ENCODE measurements around the gene ARID5B.

ARID5B gene

GRCh38 chr10:61994405-61995219 is 93.1 kb downstream of the ARID5B start:
- no peak overlapping the region for H3K9ac ChIP-seq (ENCODE audit: low read depth, low read length)
- H3K27me3 ChIP-seq (ENCODE audit: control insufficient read depth, insufficient read depth, low read length): no peaks in the 10 kb centered on the region
- no peak overlapping the region for H3K4me3 ChIP-seq (ENCODE audit: low read depth, low read length)
- H3K9me3 ChIP-seq (ENCODE audit: control insufficient read depth, insufficient read depth, low read length): no peaks in the 10 kb centered on the region
- H3K27ac ChIP-seq (ENCODE audit: low read depth, low read length): no peak overlapping the region
- H3K36me3 ChIP-seq (ENCODE audit: control insufficient read depth, insufficient read depth, low read length): no peaks in the 10 kb centered on the region
- peaks cover 35% of the 10 kb centered on the region for H3K4me1 ChIP-seq (ENCODE audit: control insufficient read depth, insufficient read depth, low read length)

GRCh38 chr10:61995220-61995503 is 93.7 kb downstream of the ARID5B start:
- Histone ChIP-seq H3K9me3 (ENCODE audit: control insufficient read depth, insufficient read depth, low read length) (no peaks in the 10 kb centered on the region), H3K27ac (ENCODE audit: low read depth, low read length) (no peak overlapping the region), H3K4me1 (ENCODE audit: control insufficient read depth, insufficient read depth, low read length) (peaks cover 35% of the 10 kb centered on the region), H3K36me3 (ENCODE audit: control insufficient read depth, insufficient read depth, low read length) (no peaks in the 10 kb centered on the region), H3K4me3 (ENCODE audit: low read depth, low read length) (no peak overlapping the region), H3K9ac (ENCODE audit: low read depth, low read length) (no peak overlapping the region), H3K27me3 (ENCODE audit: control insufficient read depth, insufficient read depth, low read length) (no peaks in the 10 kb centered on the region)

- no peaks in the 10 kb centered on the region for H3K36me3 ChIP-seq (ENCODE audit: control insufficient read depth, insufficient read depth, low read length)
- no peak overlapping the region for H3K4me3 ChIP-seq (ENCODE audit: low read depth, low read length)
- H3K9ac ChIP-seq (ENCODE audit: low read depth, low read length): no peak overlapping the region
- H3K9me3 ChIP-seq (ENCODE audit: control insufficient read depth, insufficient read depth, low read length): no peaks in the 10 kb centered on the region
- no peaks in the 10 kb centered on the region; the same call in 1 of the 2 replicates for H3K27me3 ChIP-seq (ENCODE audit: control insufficient read depth, insufficient read depth, low read length)
- peaks cover 15% of the 10 kb centered on the region; the same call in 1 of the 2 replicates for H3K4me1 ChIP-seq (ENCODE audit: control insufficient read depth, insufficient read depth, low read length)
- no peak overlapping the region for H3K27ac ChIP-seq (ENCODE audit: low read depth, low read length)
Measured at GRCh38 chr10:61998937-61999336, 97.4 kb downstream of the ARID5B start.

- H3K36me3 ChIP-seq (ENCODE audit: control insufficient read depth, insufficient read depth, low read length): no peaks in the 10 kb centered on the region
- H3K9ac ChIP-seq (ENCODE audit: low read depth, low read length): no peak overlapping the region
- H3K4me1 ChIP-seq (ENCODE audit: control insufficient read depth, insufficient read depth, low read length): peaks cover 3% of the 10 kb centered on the region; the same call in 1 of the 2 replicates
- H3K9me3 ChIP-seq (ENCODE audit: control insufficient read depth, insufficient read depth, low read length): no peaks in the 10 kb centered on the region
- no peak overlapping the region for H3K27ac ChIP-seq (ENCODE audit: low read depth, low read length)
- H3K4me3 ChIP-seq (ENCODE audit: low read depth, low read length): no peak overlapping the region
- no peaks in the 10 kb centered on the region; the same call in 1 of the 2 replicates for H3K27me3 ChIP-seq (ENCODE audit: control insufficient read depth, insufficient read depth, low read length)
Measured at GRCh38 chr10:62000037-62000603, 98.6 kb downstream of the ARID5B start.

- no peaks in the 10 kb centered on the region for H3K9me3 ChIP-seq (ENCODE audit: control insufficient read depth, insufficient read depth, low read length)
- no peak overlapping the region for H3K9ac ChIP-seq (ENCODE audit: low read depth, low read length)
- no peaks in the 10 kb centered on the region; the same call in 1 of the 2 replicates for H3K27me3 ChIP-seq (ENCODE audit: control insufficient read depth, insufficient read depth, low read length)
- no peaks in the 10 kb centered on the region for H3K4me1 ChIP-seq (ENCODE audit: control insufficient read depth, insufficient read depth, low read length)
- H3K36me3 ChIP-seq (ENCODE audit: control insufficient read depth, insufficient read depth, low read length): no peaks in the 10 kb centered on the region
- H3K4me3 ChIP-seq (ENCODE audit: low read depth, low read length): no peak overlapping the region
- no peak overlapping the region for H3K27ac ChIP-seq (ENCODE audit: low read depth, low read length)
Measured at GRCh38 chr10:62000726-62001125, 99.2 kb downstream of the ARID5B start.

GRCh38 chr10:62001898-62002297 is 100.4 kb downstream of the ARID5B start:
- no peak overlapping the region for H3K4me3 ChIP-seq (ENCODE audit: low read depth, low read length)
- H3K9me3 ChIP-seq (ENCODE audit: control insufficient read depth, insufficient read depth, low read length): no peaks in the 10 kb centered on the region
- H3K4me1 ChIP-seq (ENCODE audit: control insufficient read depth, insufficient read depth, low read length): no peaks in the 10 kb centered on the region
- no peaks in the 10 kb centered on the region; the same call in 1 of the 2 replicates for H3K27me3 ChIP-seq (ENCODE audit: control insufficient read depth, insufficient read depth, low read length)
- H3K9ac ChIP-seq (ENCODE audit: low read depth, low read length): no peak overlapping the region
- no peaks in the 10 kb centered on the region for H3K36me3 ChIP-seq (ENCODE audit: control insufficient read depth, insufficient read depth, low read length)
- H3K27ac ChIP-seq (ENCODE audit: low read depth, low read length): no peak overlapping the region

- H3K4me1 ChIP-seq (ENCODE audit: control insufficient read depth, insufficient read depth, low read length): no peaks in the 10 kb centered on the region
- H3K27ac ChIP-seq (ENCODE audit: low read depth, low read length): no peak overlapping the region
- H3K4me3 ChIP-seq (ENCODE audit: low read depth, low read length): no peak overlapping the region
- no peaks in the 10 kb centered on the region for H3K9me3 ChIP-seq (ENCODE audit: control insufficient read depth, insufficient read depth, low read length)
- H3K9ac ChIP-seq (ENCODE audit: low read depth, low read length): no peak overlapping the region
- no peaks in the 10 kb centered on the region for H3K36me3 ChIP-seq (ENCODE audit: control insufficient read depth, insufficient read depth, low read length)
- no peaks in the 10 kb centered on the region; the same call in 1 of the 2 replicates for H3K27me3 ChIP-seq (ENCODE audit: control insufficient read depth, insufficient read depth, low read length)
Measured at GRCh38 chr10:62002753-62003152, 101.3 kb downstream of the ARID5B start.

GRCh38 chr10:62004042-62004441 is 102.5 kb downstream of the ARID5B start:
- no peaks in the 10 kb centered on the region; the same call in 1 of the 2 replicates for H3K27me3 ChIP-seq (ENCODE audit: control insufficient read depth, insufficient read depth, low read length)
- H3K9ac ChIP-seq (ENCODE audit: low read depth, low read length): no peak overlapping the region
- H3K36me3 ChIP-seq (ENCODE audit: control insufficient read depth, insufficient read depth, low read length): no peaks in the 10 kb centered on the region
- H3K27ac ChIP-seq (ENCODE audit: low read depth, low read length): no peak overlapping the region
- no peak overlapping the region for H3K4me3 ChIP-seq (ENCODE audit: low read depth, low read length)
- H3K4me1 ChIP-seq (ENCODE audit: control insufficient read depth, insufficient read depth, low read length): no peaks in the 10 kb centered on the region
- H3K9me3 ChIP-seq (ENCODE audit: control insufficient read depth, insufficient read depth, low read length): no peaks in the 10 kb centered on the region

GRCh38 chr10:62005281-62005680 is 103.8 kb downstream of the ARID5B start:
- Histone ChIP-seq H3K9me3 (ENCODE audit: control insufficient read depth, insufficient read depth, low read length) (no peaks in the 10 kb centered on the region), H3K4me1 (ENCODE audit: control insufficient read depth, insufficient read depth, low read length) (no peaks in the 10 kb centered on the region), H3K36me3 (ENCODE audit: control insufficient read depth, insufficient read depth, low read length) (no peaks in the 10 kb centered on the region), H3K27ac (ENCODE audit: low read depth, low read length) (no peak overlapping the region), H3K27me3 (ENCODE audit: control insufficient read depth, insufficient read depth, low read length) (no peaks in the 10 kb centered on the region; the same call in 1 of the 2 replicates), H3K4me3 (ENCODE audit: low read depth, low read length) (no peak overlapping the region), H3K9ac (ENCODE audit: low read depth, low read length) (no peak overlapping the region)

- no peak overlapping the region for H3K27ac ChIP-seq (ENCODE audit: low read depth, low read length)
- no peak overlapping the region for H3K9ac ChIP-seq (ENCODE audit: low read depth, low read length)
- H3K4me3 ChIP-seq (ENCODE audit: low read depth, low read length): no peak overlapping the region
- H3K9me3 ChIP-seq (ENCODE audit: control insufficient read depth, insufficient read depth, low read length): no peaks in the 10 kb centered on the region
- H3K27me3 ChIP-seq (ENCODE audit: control insufficient read depth, insufficient read depth, low read length): no peaks in the 10 kb centered on the region; the same call in 1 of the 2 replicates
- H3K4me1 ChIP-seq (ENCODE audit: control insufficient read depth, insufficient read depth, low read length): no peaks in the 10 kb centered on the region
- no peaks in the 10 kb centered on the region for H3K36me3 ChIP-seq (ENCODE audit: control insufficient read depth, insufficient read depth, low read length)
Measured at GRCh38 chr10:62005687-62006086, 104.2 kb downstream of the ARID5B start.

- H3K9ac ChIP-seq (ENCODE audit: low read depth, low read length): no peak overlapping the region
- no peak overlapping the region for H3K4me3 ChIP-seq (ENCODE audit: low read depth, low read length)
Measured at GRCh38 chr10:62007145-62007544, 105.6 kb downstream of the ARID5B start.

More at GRCh38 chr10:62007145-62007544, 105.6 kb downstream of the ARID5B start:
- Histone ChIP-seq H3K4me1 (ENCODE audit: control insufficient read depth, insufficient read depth, low read length) (no peaks in the 10 kb centered on the region), H3K36me3 (ENCODE audit: control insufficient read depth, insufficient read depth, low read length) (no peaks in the 10 kb centered on the region), H3K27me3 (ENCODE audit: control insufficient read depth, insufficient read depth, low read length) (no peaks in the 10 kb centered on the region), H3K27ac (ENCODE audit: low read depth, low read length) (no peak overlapping the region), H3K9me3 (ENCODE audit: control insufficient read depth, insufficient read depth, low read length) (no peaks in the 10 kb centered on the region)
